Progenitor cell of endocrine pancreas (in vitro differentiated cells): Measurements from ENCODE around the gene SNAI1. TPM values are rescaled to one million over a fixed set of nuclear protein-coding genes. Genes with fewer than 3 reads are reported as not detected.

Experiments
- DNase-seq: peaks from one replicate; pipeline ENCODE4 v3.0.0; 2021; ENCODE audit warnings: low spot score; ENCODE audit not compliant: unreplicated experiment
- H3K27ac Mint-ChIP-seq: 2 replicates; pipeline ENCODE4 v1.8.0; 2021; ENCODE audit warnings: mild to moderate bottlenecking, moderate library complexity, mixed read lengths
- H3K27me3 Mint-ChIP-seq: 2 replicates; pipeline ENCODE4 v1.8.0; 2021; ENCODE audit warnings: mixed read lengths
- H3K36me3 Mint-ChIP-seq: 2 replicates; pipeline ENCODE4 v1.8.0; 2022; ENCODE audit warnings: mixed read lengths; ENCODE audit not compliant: insufficient read depth
- H3K4me1 Mint-ChIP-seq: 2 replicates; pipeline ENCODE4 v1.8.0; 2021; ENCODE audit warnings: low read depth, mixed read lengths
- H3K4me3 Mint-ChIP-seq: 2 replicates; pipeline ENCODE4 v1.8.0; 2021; ENCODE audit warnings: low read depth, mild to moderate bottlenecking, moderate library complexity, mixed read lengths
- H3K9me3 Mint-ChIP-seq: 2 replicates; pipeline ENCODE4 v1.8.0; 2021; ENCODE audit warnings: low read depth, mixed read lengths
- total RNA-seq: library from RNA; stranded (reverse); gene quantifications from 2 replicates; pipeline ENCODE4 v1.2.1, GENCODE V29; 2021
- TF ChIP-seq, protein P1 (sequence below): fragments of 200-600 bp; sonication (generic); IDR thresholded peaks from one replicate; pipeline ENCODE4 v1.5.0; 2021; ENCODE audit warnings: antibody characterized with exemption, mild to moderate bottlenecking; ENCODE audit not compliant: unreplicated experiment

The SNAI1 gene
- total RNA-seq, 1 donor from 2014 or later, result 1.7 TPM

DNA sequence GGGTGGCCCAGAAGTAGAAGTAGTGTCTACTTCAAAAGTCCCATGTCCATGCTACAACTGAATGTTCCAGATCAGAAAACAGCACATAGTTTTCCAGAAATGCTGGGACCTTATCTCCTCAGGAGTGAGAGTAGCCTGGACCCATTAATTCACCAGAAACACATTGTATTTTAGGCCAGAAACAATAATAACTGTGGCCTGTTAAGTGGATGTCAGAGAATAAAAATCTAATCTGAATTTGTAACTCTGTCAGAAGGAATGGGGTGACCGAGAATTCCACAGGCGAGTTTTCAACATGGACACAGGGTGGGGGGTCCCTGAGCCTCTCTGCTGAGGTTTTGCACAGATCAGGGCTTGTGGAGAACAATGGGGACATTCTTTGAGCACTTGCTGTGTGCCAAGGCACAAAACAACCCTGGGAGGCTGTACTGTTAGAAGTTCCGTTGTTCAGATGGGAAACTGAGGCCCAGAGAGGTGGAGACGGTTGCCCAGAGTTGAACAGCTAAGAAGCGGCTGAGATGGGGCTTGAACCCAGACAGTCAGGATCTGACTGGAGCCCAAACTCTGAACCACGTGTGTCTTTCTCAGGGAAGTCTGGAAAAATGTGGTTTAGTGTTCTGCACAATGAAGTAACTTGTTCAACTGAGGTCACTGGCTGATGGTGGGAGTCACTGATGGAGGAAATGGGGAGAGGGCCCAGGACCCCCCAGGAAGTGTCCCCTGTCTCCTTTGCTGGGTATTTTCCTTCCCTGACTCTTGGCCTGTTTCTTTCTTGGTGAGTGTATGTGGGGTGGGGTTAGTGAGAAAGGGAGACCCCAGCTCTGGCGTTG is 44.2 kb downstream of the SNAI1 start:
- no peaks in the 10 kb centered on the region for H3K9me3 Mint-ChIP-seq
- TF ChIP-seq, protein P1, sequence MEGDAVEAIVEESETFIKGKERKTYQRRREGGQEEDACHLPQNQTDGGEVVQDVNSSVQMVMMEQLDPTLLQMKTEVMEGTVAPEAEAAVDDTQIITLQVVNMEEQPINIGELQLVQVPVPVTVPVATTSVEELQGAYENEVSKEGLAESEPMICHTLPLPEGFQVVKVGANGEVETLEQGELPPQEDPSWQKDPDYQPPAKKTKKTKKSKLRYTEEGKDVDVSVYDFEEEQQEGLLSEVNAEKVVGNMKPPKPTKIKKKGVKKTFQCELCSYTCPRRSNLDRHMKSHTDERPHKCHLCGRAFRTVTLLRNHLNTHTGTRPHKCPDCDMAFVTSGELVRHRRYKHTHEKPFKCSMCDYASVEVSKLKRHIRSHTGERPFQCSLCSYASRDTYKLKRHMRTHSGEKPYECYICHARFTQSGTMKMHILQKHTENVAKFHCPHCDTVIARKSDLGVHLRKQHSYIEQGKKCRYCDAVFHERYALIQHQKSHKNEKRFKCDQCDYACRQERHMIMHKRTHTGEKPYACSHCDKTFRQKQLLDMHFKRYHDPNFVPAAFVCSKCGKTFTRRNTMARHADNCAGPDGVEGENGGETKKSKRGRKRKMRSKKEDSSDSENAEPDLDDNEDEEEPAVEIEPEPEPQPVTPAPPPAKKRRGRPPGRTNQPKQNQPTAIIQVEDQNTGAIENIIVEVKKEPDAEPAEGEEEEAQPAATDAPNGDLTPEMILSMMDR, result no peak
- peak overlapping the region; percentile 41 for H3K27ac Mint-ChIP-seq
- H3K27me3 Mint-ChIP-seq, result peaks cover 3% of the 10 kb centered on the region
- no peak overlapping the region for H3K4me3 Mint-ChIP-seq
- no peaks in the 10 kb centered on the region for H3K36me3 Mint-ChIP-seq
- no peaks in the 10 kb centered on the region for H3K4me1 Mint-ChIP-seq
- DNase-seq, result no peak

DNA sequence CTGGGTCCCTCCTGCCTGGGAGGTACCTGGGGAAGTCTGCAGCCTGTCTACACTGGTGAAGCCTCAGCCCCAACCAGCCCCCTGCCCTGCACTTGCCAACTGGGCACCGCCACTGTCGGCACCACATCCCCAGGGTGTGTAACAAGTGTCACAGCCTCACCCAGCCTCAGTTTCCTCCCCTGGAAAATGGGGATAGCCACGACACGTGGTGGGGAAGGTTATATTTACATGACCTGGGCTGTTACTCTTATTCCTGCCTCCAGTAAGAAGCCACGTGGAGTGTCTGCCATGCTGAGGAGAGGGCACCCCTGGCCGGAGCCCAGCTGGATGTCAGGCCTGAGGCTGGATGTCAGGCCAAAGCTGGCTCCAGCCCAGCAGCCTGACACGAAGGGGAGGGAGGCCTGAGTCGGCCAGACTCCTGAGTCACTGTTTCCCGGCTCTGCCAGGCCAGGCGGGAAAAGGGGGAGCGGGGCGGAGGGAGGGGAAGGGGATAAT is 44.9 kb downstream of the SNAI1 start:
- Mint-ChIP-seq H3K4me3 (no peak overlapping the region), H3K4me1 (no peaks in the 10 kb centered on the region), H3K36me3 (no peaks in the 10 kb centered on the region), H3K9me3 (no peaks in the 10 kb centered on the region), H3K27ac (no peak overlapping the region), H3K27me3 (peaks cover 3% of the 10 kb centered on the region)
- DNase-seq, result no peak
- TF ChIP-seq, protein P1, result no peak

DNA sequence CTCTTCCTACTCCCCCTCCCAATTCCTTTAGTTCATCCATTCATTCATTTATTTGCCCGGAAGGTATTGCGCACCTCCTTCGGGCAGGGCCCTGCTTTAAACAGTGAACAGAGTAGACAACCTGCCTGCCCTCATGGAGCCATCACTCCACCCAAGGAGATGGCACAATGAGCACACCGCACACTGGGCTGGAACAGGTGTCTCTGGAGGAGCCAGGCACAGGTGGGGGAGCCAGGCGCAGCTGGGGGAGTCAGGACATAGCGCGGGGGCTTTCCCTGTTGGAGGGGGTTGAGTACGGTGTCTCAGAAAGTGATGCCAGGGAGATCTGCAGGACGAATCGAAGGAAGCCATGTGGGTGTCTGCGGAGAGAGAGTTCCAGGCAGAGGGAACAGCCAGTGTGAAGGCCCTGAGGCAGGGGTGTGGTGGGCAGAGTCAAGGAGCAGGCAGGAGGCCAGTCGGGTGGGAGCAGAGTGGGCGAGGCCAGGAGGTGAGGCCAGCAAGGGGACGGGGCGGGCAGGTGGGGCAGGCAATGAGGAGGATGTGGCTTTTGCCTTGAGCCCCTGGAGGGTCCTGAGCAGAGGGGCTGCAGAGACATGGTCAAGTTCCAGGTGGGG is 46.4 kb downstream of the SNAI1 start:
- no peaks in the 10 kb centered on the region for H3K4me1 Mint-ChIP-seq
- TF ChIP-seq, protein P1, result no peak
- H3K36me3 Mint-ChIP-seq, result no peaks in the 10 kb centered on the region
- H3K27ac Mint-ChIP-seq, result peak overlapping the region; percentile 49
- no peak for DNase-seq
- peaks cover 3% of the 10 kb centered on the region for H3K27me3 Mint-ChIP-seq
- no peaks in the 10 kb centered on the region for H3K9me3 Mint-ChIP-seq
- H3K4me3 Mint-ChIP-seq, result no peak overlapping the region

DNA sequence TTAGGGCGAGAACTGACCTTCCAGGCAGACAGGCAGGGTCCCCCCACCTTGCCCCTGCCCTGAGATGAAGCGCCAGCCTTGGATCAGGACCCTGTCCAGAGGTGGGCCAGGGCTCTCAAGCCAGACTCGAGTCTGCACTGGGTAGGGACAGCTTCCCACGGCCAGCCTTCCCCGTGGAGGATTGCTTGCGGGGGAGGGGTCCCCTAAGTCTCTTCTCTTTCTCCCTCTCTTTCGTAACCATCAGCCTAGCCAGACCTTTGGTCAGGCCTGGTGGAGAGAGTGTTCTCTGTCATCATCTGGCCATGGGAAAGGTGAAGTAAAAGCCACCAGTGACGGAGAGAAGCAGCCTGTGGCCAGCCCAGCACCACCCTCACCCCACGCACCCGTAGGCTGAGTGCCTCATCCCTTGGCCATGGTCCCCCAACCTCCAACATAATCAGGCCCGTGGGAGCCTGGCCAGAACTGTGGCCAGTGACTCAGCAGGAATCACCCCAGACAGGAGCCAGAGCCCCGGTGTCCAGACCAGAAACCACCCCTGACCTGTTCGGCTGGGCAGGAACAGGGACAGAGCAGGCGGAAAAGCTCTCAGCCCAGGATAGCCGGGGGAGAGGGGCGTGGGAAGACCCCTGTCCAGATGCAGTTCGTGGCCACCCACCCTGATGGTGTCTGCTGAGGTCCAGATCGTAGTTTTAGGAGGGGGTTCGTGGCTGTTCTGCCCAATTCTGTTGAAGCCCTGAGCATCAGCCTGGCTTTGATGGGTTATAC is 47.1 kb downstream of the SNAI1 start:
- TF ChIP-seq, protein P1, result no peak
- H3K36me3 Mint-ChIP-seq, result no peaks in the 10 kb centered on the region
- no peaks in the 10 kb centered on the region for H3K9me3 Mint-ChIP-seq
- peak overlapping the region; percentile 12 for H3K27ac Mint-ChIP-seq
- H3K4me3 Mint-ChIP-seq, result no peak overlapping the region
- H3K4me1 Mint-ChIP-seq, result no peaks in the 10 kb centered on the region
- peaks cover 3% of the 10 kb centered on the region for H3K27me3 Mint-ChIP-seq
- no peak for DNase-seq
